Measurements from ENCODE around the gene ILF2.
"Not testable (repeated sequence)": the region's sequence is repeated elsewhere in the genome, so short reads cannot be mapped to it uniquely, and the experiment has no call there.

Gene ILF2

DNA sequence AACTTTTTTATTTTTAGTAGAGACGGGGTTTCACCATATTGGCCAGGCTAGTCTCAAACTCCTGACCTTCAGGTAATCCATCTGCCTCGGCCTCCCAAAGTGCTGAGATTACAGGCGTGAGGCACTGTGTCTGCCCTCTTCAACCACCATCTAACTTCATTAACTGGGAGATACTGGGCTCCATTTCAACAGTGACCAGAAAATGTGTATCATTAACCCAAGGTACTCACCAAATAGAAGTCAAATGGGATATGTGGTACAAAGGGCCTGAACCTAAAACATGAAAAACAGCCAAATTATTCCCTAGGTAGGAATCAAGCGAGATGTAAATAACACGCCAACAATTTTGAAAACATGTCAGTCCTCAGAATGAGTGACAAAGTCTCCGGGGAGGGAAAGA, 1.2 kb downstream of the ILF2 start:
- Histone ChIP-seq H3K27ac (peak overlapping the region in 1 of 2 donors; percentile 85), H3K4me3 (peak overlapping the region; percentile 92)
- DNase-seq (ENCODE audit: low spot score) = no peak
- TF ChIP-seq, protein P1, sequence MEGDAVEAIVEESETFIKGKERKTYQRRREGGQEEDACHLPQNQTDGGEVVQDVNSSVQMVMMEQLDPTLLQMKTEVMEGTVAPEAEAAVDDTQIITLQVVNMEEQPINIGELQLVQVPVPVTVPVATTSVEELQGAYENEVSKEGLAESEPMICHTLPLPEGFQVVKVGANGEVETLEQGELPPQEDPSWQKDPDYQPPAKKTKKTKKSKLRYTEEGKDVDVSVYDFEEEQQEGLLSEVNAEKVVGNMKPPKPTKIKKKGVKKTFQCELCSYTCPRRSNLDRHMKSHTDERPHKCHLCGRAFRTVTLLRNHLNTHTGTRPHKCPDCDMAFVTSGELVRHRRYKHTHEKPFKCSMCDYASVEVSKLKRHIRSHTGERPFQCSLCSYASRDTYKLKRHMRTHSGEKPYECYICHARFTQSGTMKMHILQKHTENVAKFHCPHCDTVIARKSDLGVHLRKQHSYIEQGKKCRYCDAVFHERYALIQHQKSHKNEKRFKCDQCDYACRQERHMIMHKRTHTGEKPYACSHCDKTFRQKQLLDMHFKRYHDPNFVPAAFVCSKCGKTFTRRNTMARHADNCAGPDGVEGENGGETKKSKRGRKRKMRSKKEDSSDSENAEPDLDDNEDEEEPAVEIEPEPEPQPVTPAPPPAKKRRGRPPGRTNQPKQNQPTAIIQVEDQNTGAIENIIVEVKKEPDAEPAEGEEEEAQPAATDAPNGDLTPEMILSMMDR (IDR thresholded peaks at IDR 0.05) = no peak

DNA sequence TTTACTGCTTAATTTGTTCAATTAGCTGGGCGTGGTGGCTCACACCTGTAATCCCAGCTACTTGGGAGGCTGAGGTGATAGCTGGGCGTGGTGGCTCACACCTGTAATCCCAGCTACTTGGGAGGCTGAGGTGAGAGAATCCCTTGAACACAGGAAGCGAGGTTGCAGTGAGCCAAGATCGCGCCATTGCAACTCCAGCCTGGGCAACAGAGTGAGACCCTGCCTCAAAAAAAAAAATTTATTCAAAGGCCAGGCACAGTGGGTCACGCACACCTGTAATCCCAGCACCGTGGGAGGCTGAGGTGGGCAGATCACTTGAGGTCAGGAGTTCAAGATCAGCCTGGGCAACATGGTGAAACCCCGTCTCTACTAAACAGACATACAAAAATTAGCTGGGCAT, 2.1 kb downstream of the ILF2 start:
- DNase-seq (ENCODE audit: low spot score); H3K4me3 ChIP-seq; H3K27ac ChIP-seq: not testable (repeated sequence)

DNA sequence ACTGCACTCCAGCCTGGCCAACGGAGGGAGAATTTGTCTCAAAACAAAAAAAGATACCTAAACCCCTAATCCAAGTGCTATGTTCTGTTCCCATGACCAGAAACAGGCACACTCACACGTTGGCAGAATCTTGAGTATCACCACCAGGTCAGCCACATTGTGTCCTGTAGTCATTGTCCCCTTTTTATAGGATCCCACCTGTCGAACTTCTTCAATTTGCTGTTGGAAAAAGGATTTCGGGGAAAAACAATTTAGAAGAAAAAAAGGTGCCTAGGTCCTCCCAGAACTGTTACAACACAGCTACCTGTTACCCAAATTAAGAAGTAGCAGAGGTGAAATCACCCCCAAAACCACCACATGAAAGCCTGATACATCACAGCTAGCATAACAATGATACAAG, 3.4 kb downstream of the ILF2 start:
- H3K27ac ChIP-seq = no peak overlapping the region
- DNase-seq (ENCODE audit: low spot score) = no peak

DNA sequence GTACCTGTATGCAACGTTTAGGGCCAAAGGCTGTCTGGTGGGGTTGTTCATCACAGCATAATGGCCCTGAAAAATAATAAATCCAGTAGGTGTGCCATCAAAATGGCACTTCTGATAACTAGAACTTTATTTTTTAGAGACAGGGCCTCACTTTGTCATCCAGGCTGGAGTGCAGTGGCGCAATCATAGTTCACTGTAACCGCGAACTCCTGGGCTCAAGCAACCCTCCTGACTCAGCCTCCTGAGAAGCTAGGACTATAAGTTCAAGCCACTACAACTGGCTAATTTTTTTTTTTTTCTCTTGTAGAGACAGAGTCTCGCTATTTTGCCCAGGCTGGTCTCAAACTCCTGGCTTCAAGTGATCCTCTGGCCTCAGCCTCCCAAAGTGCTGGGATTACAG, 7.6 kb downstream of the ILF2 start:
- TF ChIP-seq, protein P1 (IDR thresholded peaks at IDR 0.05) = no peak
- H3K27ac ChIP-seq = no peak overlapping the region
- no peak for DNase-seq (ENCODE audit: low spot score)
- no peak overlapping the region for H3K4me3 ChIP-seq

More for the DNA sequence above, 3.4 kb downstream of the ILF2 start:
- no peak overlapping the region for H3K4me3 ChIP-seq
- TF ChIP-seq, protein P1 (IDR thresholded peaks at IDR 0.05) = no peak

DNA sequence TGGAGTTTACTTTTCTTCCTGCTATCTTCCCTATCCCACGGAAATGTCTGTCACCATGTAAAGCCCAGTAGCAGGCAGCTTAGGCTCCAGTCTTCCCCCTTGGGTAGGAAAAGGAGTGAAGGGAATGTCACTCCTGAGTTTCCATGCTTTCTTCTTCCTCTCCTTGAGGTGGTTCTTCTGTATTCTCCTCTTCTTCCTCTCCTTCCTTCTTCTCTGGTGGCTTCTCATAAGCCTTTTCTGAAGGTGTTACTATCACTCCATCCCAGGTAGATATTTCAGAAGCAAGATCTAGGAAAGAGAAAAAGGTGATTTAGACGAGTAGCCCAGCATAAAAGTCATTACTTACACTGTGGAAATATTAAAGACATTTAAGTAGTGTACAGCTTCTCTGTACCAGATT, 8.5 kb downstream of the ILF2 start:
- H3K4me3 ChIP-seq = no peak overlapping the region
- no peak overlapping the region for H3K27ac ChIP-seq
- TF ChIP-seq, protein P1 (IDR thresholded peaks at IDR 0.05) = no peak
- no peak for DNase-seq (ENCODE audit: low spot score)

DNA sequence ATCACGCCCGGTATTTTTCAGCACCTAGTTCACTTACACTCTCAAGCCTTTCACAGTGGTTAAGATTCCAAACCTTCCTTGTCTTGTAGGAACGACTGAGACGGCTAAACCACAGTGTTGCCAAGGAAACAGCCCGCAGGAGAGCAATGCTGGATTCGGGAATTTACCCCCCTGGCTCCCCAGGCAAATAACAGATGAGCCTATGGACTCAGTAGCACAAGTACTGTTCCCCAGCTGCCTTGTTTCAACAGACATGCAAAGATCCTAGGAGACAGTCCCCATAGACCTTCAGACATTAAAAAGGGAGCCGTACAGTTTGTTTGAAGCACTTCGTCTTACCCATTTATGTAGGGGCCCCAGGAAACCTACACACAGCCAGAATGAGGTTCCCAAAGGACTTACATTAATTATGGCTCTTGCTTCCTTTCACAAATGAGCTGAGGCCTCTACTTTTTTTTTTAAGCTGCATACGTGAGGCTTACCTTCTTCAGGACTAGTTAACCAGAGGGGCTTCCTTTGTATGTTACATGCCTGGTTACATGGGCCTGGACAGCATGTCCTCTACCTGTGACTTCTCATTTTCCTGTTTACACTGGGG, 9.6 kb downstream of the ILF2 start:
- Histone ChIP-seq H3K4me3 (no peak overlapping the region), H3K27ac (no peak overlapping the region)
- no peak for DNase-seq (ENCODE audit: low spot score)
- TF ChIP-seq, protein P1 (IDR thresholded peaks at IDR 0.05) = no peak

DNA sequence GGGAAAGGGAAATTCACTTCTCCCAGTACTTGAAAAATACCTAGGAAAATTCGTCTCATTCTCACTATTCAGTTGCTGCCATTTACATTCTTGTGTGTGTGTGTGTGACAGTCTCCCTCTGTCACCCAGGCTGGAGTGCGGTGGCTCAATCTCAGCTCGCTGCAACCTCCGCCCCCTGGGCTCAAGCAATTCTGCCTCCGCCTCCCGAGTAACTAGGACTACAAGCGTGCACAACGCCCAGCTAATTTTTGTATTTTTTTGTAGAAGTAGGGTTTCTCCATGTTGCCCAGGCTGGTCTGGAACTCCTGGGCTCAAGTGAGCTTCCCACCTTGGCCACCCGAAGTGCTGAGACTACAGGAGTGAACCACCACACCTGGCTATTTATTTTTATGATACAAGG, 11.1 kb downstream of the ILF2 start:
- peak overlapping the region; percentile 78 for H3K4me3 ChIP-seq
- no peak for DNase-seq (ENCODE audit: low spot score)
- H3K27ac ChIP-seq = peak overlapping the region; percentile 94 to 97
- TF ChIP-seq, protein P1 (IDR thresholded peaks at IDR 0.05) = no peak

DNA sequence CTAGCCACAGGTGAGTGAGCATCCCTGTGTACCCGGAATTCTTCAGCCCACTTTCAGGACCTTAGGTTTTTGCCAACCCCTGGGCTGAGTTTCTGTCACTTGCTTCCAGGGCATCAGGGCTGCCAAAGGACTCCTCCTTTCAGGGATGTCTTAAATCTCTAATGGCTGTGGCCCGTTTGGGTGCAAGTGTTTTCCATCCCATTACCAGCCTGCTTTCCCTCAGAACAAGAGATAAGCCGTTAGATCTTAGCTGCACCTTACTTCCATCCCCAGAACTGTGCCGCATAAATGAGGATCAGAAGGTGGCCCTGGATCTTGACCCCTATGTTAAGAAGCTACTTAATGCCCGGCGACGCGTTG, 11.6 kb downstream of the ILF2 start:
- TF ChIP-seq, protein P1 (IDR thresholded peaks at IDR 0.05) = no peak
- peak overlapping the region; percentile 94 to 97 for H3K27ac ChIP-seq
- H3K4me3 ChIP-seq = peak overlapping the region; percentile 78
- no peak for DNase-seq (ENCODE audit: low spot score)
